GM19467 (cell line): ENCODE data around the gene DOK3.

Experiments
- ATAC-seq: cut with Tn5 transposase; IDR thresholded peaks from one replicate; pipeline ENCODE4 v1.9.1; 2021; ENCODE audit warnings: mild to moderate bottlenecking, moderate library complexity; ENCODE audit not compliant: unreplicated experiment

Gene DOK3

DNA sequence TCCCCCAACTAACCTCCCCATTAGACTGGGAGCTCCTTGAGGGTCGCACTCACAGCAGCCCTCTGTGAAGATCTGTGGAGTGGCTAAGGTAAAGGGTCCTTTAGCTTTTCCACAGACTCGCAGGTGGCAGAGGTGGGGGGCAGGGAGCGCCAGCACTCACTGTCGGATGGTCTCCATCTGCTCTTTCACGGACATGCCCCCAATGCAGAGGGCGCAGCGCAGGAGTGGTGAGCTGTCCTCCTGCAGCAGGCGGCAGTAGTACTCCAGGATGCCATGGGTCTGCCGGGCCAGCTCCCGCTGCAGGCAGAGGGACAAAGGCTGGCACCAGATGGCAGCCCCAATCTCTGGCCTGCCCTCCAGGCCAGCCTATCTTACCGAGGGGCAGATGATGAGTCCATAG is 4.9 kb upstream of the DOK3 start:
- no peak for ATAC-seq

- ATAC-seq, result no peak
These were observed 3.9 kb upstream of the DOK3 start for GRCh38 chr5:177513500-177513899.

- no peak for ATAC-seq
These were observed 3.2 kb upstream of the DOK3 start for GRCh38 chr5:177512736-177513380.

- ATAC-seq, result no peak
These were observed 2.4 kb upstream of the DOK3 start for GRCh38 chr5:177511796-177512675.

DNA sequence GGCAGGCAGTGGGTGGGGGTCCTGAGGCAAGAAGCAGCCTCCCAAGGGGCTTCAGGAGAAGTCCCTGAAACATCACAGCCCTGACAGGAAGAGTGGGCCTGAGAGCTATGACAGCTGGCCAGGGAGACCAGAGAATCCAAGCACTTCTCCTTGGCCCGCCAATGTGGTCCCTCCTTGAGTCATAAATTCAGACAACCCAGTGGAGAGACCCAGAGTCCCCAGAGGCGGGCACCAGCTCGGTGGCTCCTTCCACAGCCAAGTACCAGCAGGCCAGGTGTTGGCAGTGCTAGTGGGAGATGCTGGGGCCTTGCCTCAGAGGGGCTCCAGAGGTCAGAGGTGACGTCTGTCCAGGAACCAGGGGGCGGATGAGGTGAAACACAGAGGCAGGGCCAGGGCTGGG is 1.6 kb upstream of the DOK3 start:
- no peak for ATAC-seq

- ATAC-seq, result peak; percentile 35
These were observed 984 bp upstream of the DOK3 start for GRCh38 chr5:177510567-177511053.

DNA sequence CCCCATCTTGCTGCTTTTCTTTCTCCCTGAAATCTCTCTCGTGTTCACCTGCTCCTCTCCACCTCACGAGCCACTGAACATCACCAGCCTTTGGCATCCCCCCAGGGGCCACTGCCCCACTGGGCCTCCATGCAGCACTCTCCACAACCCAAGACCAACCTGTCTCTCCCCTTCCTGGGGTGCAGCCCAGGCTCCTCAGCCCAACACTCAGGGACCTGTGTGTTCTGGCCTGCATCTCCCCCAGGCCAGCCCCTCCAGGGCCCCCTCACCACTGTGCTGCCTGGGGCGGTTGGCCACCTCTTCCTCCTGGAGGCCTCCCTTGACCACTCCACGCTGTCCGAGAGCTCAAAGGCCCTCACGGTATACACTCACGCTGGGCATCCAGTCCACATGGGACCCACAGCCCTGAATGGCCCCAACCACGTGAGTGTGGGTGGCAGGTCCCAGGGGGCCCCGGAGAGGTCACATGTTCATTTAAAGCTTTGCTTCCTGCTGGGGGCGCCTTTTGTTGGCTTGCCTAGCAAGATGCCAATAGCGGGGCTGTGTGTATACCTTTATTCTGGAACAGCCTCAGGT is 453 bp upstream of the DOK3 start:
- no peak for ATAC-seq

DNA sequence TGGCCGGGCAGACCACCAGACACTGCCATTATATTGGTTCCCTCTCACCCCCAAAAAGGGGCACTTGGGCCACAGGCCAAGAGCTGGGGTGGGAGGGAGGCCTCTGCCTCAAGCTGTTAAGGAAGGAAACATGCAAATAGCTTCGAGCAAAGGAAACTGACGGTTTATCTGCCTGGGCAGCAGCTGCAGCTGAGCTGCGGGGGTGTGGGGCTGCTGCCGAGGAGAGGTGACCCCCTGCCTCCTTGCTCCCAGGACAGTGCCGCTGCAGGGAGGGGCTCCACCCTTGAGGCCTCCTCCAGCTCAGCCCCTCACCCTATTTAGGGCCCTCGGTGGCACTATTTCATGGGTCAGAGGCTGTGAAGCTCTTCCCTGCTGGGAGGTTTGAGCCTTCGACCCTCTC is 789 bp downstream of the DOK3 start:
- ATAC-seq, result no peak

- no peak for ATAC-seq
These were observed 1.4 kb downstream of the DOK3 start for GRCh38 chr5:177508221-177508611.

DNA sequence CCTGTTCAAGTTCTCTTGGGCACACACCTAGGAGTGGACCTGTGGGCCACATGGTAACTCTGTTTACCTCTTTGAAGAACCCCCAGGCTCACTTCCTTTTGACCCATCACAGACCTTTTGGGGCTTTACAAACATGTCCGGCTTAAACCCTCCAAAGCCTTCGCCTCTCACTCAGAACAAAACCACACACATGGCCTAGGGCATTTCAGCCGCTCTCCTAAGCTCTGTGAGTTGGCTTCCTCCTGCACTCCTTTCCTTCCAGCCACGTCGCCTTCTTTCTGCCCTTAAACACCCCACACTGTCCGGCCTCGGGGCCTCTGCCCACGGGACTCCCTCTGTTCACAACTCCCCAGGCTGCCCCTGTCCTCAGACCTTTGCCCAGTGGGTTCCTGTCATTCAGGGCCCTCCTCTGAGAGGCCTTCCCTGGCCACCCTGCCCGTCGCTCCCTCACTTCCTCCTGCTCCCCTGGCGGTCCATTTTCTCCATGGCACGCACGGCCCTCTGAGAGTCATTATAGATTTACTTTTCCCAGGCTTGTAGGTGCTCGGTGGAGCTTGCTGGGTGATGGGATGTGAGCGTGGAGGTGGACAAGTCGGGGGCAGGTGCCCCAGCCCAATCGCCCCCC is 1.9 kb downstream of the DOK3 start:
- no peak for ATAC-seq

- no peak for ATAC-seq
These were observed 2.5 kb downstream of the DOK3 start for GRCh38 chr5:177507165-177507564.

- no peak for ATAC-seq
These were observed 4.6 kb downstream of the DOK3 start for GRCh38 chr5:177505075-177505474.

- ATAC-seq, result no peak
These were observed 5.3 kb downstream of the DOK3 start for GRCh38 chr5:177504086-177505056.

- ATAC-seq, result no peak
These were observed 6.1 kb downstream of the DOK3 start for GRCh38 chr5:177503351-177504085.

DNA sequence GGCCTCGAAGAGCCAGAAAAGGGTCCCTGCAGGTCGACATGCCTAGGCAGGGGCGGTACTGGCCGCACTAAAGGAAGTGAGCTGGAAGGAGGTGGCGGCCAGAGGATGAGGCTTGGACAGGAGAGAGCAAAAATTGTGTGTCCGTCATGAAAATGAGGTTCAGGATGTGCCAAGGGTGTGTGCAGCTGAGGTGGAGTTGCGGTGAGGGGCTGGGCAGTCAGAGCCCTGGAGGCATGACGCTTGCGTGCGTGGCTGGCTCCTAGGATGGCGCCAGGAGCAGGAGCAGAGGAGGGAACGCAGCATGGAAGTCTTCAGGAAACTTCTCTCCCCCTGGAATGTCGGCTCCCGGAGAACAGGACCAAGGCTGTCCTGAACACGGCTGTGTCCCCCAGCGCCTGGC is 6.7 kb downstream of the DOK3 start:
- ATAC-seq, result no peak

- ATAC-seq, result no peak
These were observed 7.5 kb downstream of the DOK3 start for GRCh38 chr5:177501874-177502678.

DNA sequence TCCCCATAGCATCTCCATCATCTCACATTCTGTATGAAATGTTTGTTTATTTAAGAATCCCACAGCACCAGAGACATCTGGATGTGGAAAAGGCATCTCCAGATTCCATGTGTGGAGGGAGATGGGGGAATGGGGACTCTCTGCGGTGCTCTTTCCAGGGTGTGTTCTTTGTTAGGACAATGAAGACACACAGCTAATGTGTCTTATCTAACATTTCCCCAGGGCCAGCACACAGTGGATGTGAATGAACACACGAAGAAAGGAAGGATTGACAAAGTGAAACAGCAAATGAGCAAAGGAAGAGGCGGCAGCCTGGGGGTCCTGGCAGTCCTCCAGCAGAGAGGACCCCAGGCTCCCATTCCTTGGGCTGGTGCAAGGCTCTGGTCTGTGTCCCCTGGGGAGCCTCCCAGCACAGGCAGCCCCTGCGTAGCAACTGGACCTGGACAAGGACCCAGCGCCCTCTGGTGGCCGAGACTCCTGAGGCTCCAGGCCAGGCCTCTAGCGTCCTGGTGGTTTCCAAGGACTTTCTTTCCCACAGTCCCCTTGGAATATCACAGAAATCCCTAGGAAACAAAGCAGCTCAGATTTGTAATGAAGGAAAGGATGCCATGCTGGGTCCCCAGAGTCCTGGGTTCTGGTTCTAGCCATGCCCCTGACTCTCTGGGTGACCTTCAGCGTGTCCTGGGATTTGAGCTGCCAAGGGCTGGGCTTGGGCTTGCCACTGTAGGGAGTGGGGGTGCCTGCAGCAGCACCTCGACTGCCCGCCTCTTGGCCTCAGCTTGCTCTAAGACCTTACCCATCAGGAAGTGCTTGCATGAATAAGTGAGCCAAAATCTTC is 8.7 kb downstream of the DOK3 start:
- no peak for ATAC-seq

DNA sequence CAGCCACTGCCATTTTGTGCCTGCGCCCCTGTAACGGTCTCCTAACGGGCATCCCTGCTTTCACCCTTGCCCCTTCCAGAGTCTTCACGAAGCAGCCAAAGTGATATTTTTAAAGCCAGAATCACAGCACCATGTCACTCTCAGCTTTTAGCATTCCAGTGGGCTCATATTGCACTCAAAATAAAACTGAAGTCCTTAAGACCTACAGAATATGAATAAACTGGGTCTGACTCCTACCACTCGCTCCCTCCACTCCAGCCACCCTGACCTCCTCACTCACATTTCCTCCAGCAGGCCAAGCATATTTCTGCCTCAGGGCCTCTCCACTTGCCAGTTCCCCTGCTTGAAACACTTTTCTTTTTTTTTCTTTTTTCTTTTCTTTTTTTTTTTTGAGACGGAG is 9.8 kb downstream of the DOK3 start:
- ATAC-seq, result no peak
